A673 (cell line): ENCODE measurements around the gene DRD2. TPM values are rescaled to one million over a fixed set of nuclear protein-coding genes. Genes with fewer than 3 reads are reported as not detected.

Experiments used
- BruUV-seq: library from RNA; stranded (reverse); fragments of 400-500 nt; replicated peaks from 2 replicates; lab custom pipeline; 2021; lab: Mats Ljungman, UMichigan
- CTCF ChIA-PET: fragments of 300-600 bp; sonication (Branson Sonifier 250); formaldehyde crosslinking; loops from one replicate; lab custom pipeline; 2022; ENCODE audit warnings: antibody characterized with exemption; lab: Charles Lee
- POLR2A ChIA-PET: fragments of 300-600 bp; sonication (Branson Sonifier 250); formaldehyde crosslinking; loops from one replicate; lab custom pipeline; 2022; ENCODE audit warnings: antibody characterized with exemption; ENCODE audit not compliant: low non-redundant PET; lab: Charles Lee
- DNase-seq: peaks from one replicate; pipeline ENCODE4 v3.0.0-alpha.2; 2015; ENCODE audit warnings: low spot score
- H3K27ac ChIP-seq: fragments of 200-600 bp; sonication (generic); 2 replicates; pipeline ENCODE4 v1.5.1; 2016; ENCODE audit warnings: mixed run types, low read depth, mild to moderate bottlenecking, mixed read lengths, antibody characterized with exemption, low read length; ENCODE audit not compliant: poor library complexity, severe bottlenecking
- H3K27me3 ChIP-seq: fragments of 200-600 bp; sonication (generic); replicated peaks from 2 replicates; pipeline ENCODE4 v1.6.1; 2017; ENCODE audit warnings: mixed run types, low read depth, mild to moderate bottlenecking, mixed read lengths, antibody characterized with exemption, low read length; ENCODE audit not compliant: insufficient read depth, poor library complexity
- H3K36me3 ChIP-seq: fragments of 200-600 bp; sonication (generic); 2 replicates; pipeline ENCODE4 v1.6.1; 2016; ENCODE audit warnings: mixed run types, mild to moderate bottlenecking, mixed read lengths, antibody characterized with exemption, low read length; ENCODE audit not compliant: insufficient read depth, poor library complexity, severe bottlenecking
- H3K4me1 ChIP-seq: fragments of 200-600 bp; sonication (generic); 2 replicates; pipeline ENCODE4 v1.6.1; 2017; ENCODE audit warnings: mixed run types, mild to moderate bottlenecking, mixed read lengths, antibody characterized with exemption, low read length; ENCODE audit not compliant: insufficient read depth, poor library complexity, severe bottlenecking
- H3K4me3 ChIP-seq: fragments of 200-600 bp; sonication (generic); 2 replicates; pipeline ENCODE4 v1.5.1; 2016; ENCODE audit warnings: low read depth, mixed run types, mild to moderate bottlenecking, mixed read lengths, low read length; ENCODE audit not compliant: poor library complexity, severe bottlenecking
- H3K9me3 ChIP-seq: fragments of 200-600 bp; sonication (generic); 2 replicates; pipeline ENCODE4 v1.6.1; 2016; ENCODE audit warnings: mixed run types, low read depth, mild to moderate bottlenecking, mixed read lengths, antibody characterized with exemption, low read length; ENCODE audit not compliant: poor library complexity, severe bottlenecking
- EZH2 ChIP-seq: fragments of 200-600 bp; sonication (generic); IDR thresholded peaks from 2 replicates; pipeline ENCODE4 v1.6.1; 2017; ENCODE audit warnings: borderline replicate concordance, low read depth, mild to moderate bottlenecking, mixed read lengths, antibody characterized with exemption, low read length; ENCODE audit not compliant: poor library complexity, severe bottlenecking
- intact Hi-C: fragments of 100-400 bp; cut with micrococcal nuclease; formaldehyde crosslinking; loops from one replicate; pipeline ENCODE4 v1.10.0; 2022; ENCODE audit not compliant: unreplicated experiment
- total RNA-seq: library from RNA; stranded (reverse); gene quantifications from 2 replicates; pipeline ENCODE4 v1.2.3, GENCODE V29; 2021
- TF ChIP-seq, protein P1 (sequence below): fragments of 300-800, 200-600 bp; sonication (generic); conservative IDR thresholded peaks from 2 replicates; pipeline ENCODE4 v1.5.1; 2017; ENCODE audit warnings: low read depth, mild to moderate bottlenecking, antibody characterized with exemption, low read length, moderate library complexity, mixed read lengths

The DRD2 gene
- total RNA-seq, 1 experiment from 2014 or later = 0.39 TPM

GRCh38 chr11:113474362-113475159 is 637 bp downstream of the DRD2 start:
- H3K27ac ChIP-seq = no peak overlapping the region
- ChIA-PET POLR2A (no interaction called here), CTCF (interaction anchor here (0.9 kb wide), 1 partner anchor 322 kb away, joined by 3 read pairs; no protein-coding TSS in a partner anchor)
- peak; percentile 93 for DNase-seq
- H3K4me1 ChIP-seq = peaks cover 4% of the 10 kb centered on the region
- intact Hi-C loops = no loop called here
- H3K36me3 ChIP-seq = no peaks in the 10 kb centered on the region
- TF ChIP-seq, protein P1, sequence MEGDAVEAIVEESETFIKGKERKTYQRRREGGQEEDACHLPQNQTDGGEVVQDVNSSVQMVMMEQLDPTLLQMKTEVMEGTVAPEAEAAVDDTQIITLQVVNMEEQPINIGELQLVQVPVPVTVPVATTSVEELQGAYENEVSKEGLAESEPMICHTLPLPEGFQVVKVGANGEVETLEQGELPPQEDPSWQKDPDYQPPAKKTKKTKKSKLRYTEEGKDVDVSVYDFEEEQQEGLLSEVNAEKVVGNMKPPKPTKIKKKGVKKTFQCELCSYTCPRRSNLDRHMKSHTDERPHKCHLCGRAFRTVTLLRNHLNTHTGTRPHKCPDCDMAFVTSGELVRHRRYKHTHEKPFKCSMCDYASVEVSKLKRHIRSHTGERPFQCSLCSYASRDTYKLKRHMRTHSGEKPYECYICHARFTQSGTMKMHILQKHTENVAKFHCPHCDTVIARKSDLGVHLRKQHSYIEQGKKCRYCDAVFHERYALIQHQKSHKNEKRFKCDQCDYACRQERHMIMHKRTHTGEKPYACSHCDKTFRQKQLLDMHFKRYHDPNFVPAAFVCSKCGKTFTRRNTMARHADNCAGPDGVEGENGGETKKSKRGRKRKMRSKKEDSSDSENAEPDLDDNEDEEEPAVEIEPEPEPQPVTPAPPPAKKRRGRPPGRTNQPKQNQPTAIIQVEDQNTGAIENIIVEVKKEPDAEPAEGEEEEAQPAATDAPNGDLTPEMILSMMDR = no peak
- TF ChIP-seq EZH2 = peak; percentile 98
- BruUV-seq = no TSS peak
- H3K9me3 ChIP-seq = no peaks in the 10 kb centered on the region
- peaks cover 87% of the 10 kb centered on the region for H3K27me3 ChIP-seq
- no peak overlapping the region for H3K4me3 ChIP-seq

DNA sequence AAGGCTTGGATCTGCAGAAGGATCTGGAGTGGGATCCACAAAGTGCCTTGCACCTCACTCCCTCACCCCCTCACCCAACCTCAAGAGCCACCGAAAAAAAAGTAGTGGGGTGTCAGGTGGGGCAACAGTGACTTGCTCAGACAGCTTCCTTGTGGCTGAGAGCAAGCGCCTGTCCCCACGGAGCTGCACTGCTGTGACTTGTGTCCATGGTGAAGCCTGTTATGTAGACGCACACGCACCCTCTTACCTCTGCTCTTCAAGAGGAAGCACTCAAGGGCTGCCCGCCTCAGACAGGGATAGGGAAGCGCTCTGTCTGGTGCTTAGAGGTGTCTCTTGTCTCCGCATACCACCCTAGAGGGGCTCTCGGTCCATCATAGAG is 1.2 kb downstream of the DRD2 start:
- CTCF ChIA-PET = interaction anchor here (0.9 kb wide), 1 partner anchor 322 kb away, joined by 3 read pairs; no protein-coding TSS in a partner anchor
- POLR2A ChIA-PET = no interaction called here
- H3K9me3 ChIP-seq = no peaks in the 10 kb centered on the region
- TF ChIP-seq, protein P1 = no peak
- TF ChIP-seq EZH2 = no peak
- peaks cover 4% of the 10 kb centered on the region for H3K4me1 ChIP-seq
- H3K27ac ChIP-seq = no peak overlapping the region
- intact Hi-C loops = no loop called here
- peaks cover 85% of the 10 kb centered on the region for H3K27me3 ChIP-seq
- DNase-seq = no peak
- BruUV-seq = no TSS peak
- H3K36me3 ChIP-seq = no peaks in the 10 kb centered on the region
- no peak overlapping the region for H3K4me3 ChIP-seq

DNA sequence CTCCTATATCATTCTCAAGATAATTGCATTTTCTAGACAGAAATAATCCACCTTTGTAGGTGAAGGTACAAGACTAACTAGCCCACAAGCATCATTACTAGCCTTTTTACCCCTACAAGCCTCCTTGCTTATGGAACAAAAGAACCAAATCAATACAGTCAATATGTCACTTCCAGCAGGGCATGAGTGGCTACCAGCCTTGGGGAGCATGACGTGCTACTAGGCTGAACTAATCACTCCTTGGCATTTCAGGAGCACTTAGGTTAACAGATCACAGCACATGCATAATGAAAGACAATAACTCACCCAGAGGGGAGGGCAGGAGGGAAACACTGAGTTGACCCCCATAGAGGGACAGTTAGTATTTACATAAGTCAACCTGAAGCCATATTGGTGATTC is 2.7 kb downstream of the DRD2 start:
- ChIA-PET POLR2A (no interaction called here), CTCF (no interaction called here)
- H3K27ac ChIP-seq = no peak overlapping the region
- no peaks in the 10 kb centered on the region for H3K9me3 ChIP-seq
- no peak overlapping the region for H3K4me3 ChIP-seq
- DNase-seq = no peak
- no peaks in the 10 kb centered on the region for H3K36me3 ChIP-seq
- TF ChIP-seq, protein P1 = no peak
- TF ChIP-seq EZH2 = no peak
- peaks cover 70% of the 10 kb centered on the region for H3K27me3 ChIP-seq
- intact Hi-C loops = no loop called here
- no TSS peak for BruUV-seq
- peaks cover 4% of the 10 kb centered on the region for H3K4me1 ChIP-seq
